Stimulated activated CD8-positive, alpha-beta memory T cell treated with anti-CD3 and anti-CD28 coated beads, Interleukin-7, amount 100 ng/mL, for 48 hours (primary cell): ENCODE measurements around the gene TP53TG5.

ENCODE experiments used
- DNase-seq, 2 donors: peaks; one replicate each; pipeline ENCODE4 v3.0.0-alpha.2; 2020; ENCODE audit warnings: low read depth in 1 of 2; ENCODE audit errors: extremely low read depth in 1 of 2

Gene TP53TG5

GRCh38 chr20:45378191-45378590 is at the start of gene TP53TG5:
Gene TP53TG5, minus strand, starts transcription at chr20:45378325. Its CDS starts 89 bp downstream, at chr20:45378236.
- DNase-seq, result no peak

- no peak for DNase-seq
Observed at GRCh38 chr20:45427236-45428149, 49.4 kb upstream of the TP53TG5 start.

GRCh38 chr20:45426320-45427016 is 48.3 kb upstream of the TP53TG5 start:
- DNase-seq, result no peak

GRCh38 chr20:45425561-45425960 is 47.4 kb upstream of the TP53TG5 start:
- no peak for DNase-seq

GRCh38 chr20:45423700-45424099 is 45.6 kb upstream of the TP53TG5 start:
- DNase-seq, result no peak

- DNase-seq, result no peak
Observed at GRCh38 chr20:45420125-45420524, 42.0 kb upstream of the TP53TG5 start.

- DNase-seq, result no peak
Observed at GRCh38 chr20:45419188-45420091, 41.3 kb upstream of the TP53TG5 start.

- no peak for DNase-seq
Observed at GRCh38 chr20:45416917-45417316, 38.8 kb upstream of the TP53TG5 start.

GRCh38 chr20:45415822-45416637 is 37.9 kb upstream of the TP53TG5 start, which contains the start of gene PIGT:
Gene PIGT, plus strand, starts transcription at chr20:45416141. Its CDS starts 16 bp downstream, at chr20:45416157.
- peak; percentile 73 to 86 for DNase-seq

- no peak for DNase-seq
Observed at GRCh38 chr20:45413479-45413878, 35.4 kb upstream of the TP53TG5 start.

- DNase-seq, result no peak
Observed at GRCh38 chr20:45412653-45413052, 34.5 kb upstream of the TP53TG5 start.

GRCh38 chr20:45410887-45411286 is 32.8 kb upstream of the TP53TG5 start:
- no peak for DNase-seq

- DNase-seq, result no peak
Observed at GRCh38 chr20:45409521-45410272, 31.6 kb upstream of the TP53TG5 start.

- DNase-seq, result no peak
Observed at GRCh38 chr20:45408646-45409213, 30.6 kb upstream of the TP53TG5 start.

- DNase-seq, result no peak
Observed at GRCh38 chr20:45407783-45408645, 29.9 kb upstream of the TP53TG5 start, which contains the start of gene DBNDD2. Gene DBNDD2, plus strand, starts transcription at chr20:45408289. Its CDS starts 179 bp downstream, at chr20:45408468.

GRCh38 chr20:45407067-45407745 is 29.1 kb upstream of the TP53TG5 start:
- DNase-seq, result no peak
